HG02642 (cell line): ENCODE results near the gene ZBTB9.
A peak's percentile ranks its signal among the peaks of the same experiment; 100 is the strongest.

Source experiments
- ATAC-seq: cut with Tn5 transposase; IDR thresholded peaks from one replicate; pipeline ENCODE4 v1.9.1; 2021; ENCODE audit warnings: mild to moderate bottlenecking; ENCODE audit not compliant: unreplicated experiment, poor library complexity

The ZBTB9 gene

GRCh38 chr6:33454009-33454946, at the start of gene ZBTB9:
Gene ZBTB9 (plus strand): TSS chr6:33454576. CDS start chr6:33455101, 525 bp downstream.
- peak; percentile 97 for ATAC-seq

GRCh38 chr6:33404884-33405283, 49.5 kb upstream of the ZBTB9 start:
- ATAC-seq: no peak

- no peak for ATAC-seq
These were observed 48.9 kb upstream of the ZBTB9 start for GRCh38 chr6:33405386-33405940.

GRCh38 chr6:33406126-33406525, 48.2 kb upstream of the ZBTB9 start:
- no peak for ATAC-seq

- ATAC-seq: no peak
These were observed 47.2 kb upstream of the ZBTB9 start for GRCh38 chr6:33407132-33407718.

GRCh38 chr6:33410050-33410710, 44.2 kb upstream of the ZBTB9 start:
- ATAC-seq: peak; percentile 86

GRCh38 chr6:33410711-33411631, 43.4 kb upstream of the ZBTB9 start, which contains the start of gene PHF1:
Gene PHF1 (plus strand): TSS chr6:33411014. CDS start chr6:33412264, 1,250 bp downstream.
- peak; percentile 38 for ATAC-seq

- no peak for ATAC-seq
These were observed 42.8 kb upstream of the ZBTB9 start for GRCh38 chr6:33411632-33412005.

GRCh38 chr6:33412140-33413009, 42.0 kb upstream of the ZBTB9 start:
- no peak for ATAC-seq

- ATAC-seq: no peak
These were observed 40.9 kb upstream of the ZBTB9 start for GRCh38 chr6:33413241-33414120.

GRCh38 chr6:33414592-33415271, 39.6 kb upstream of the ZBTB9 start:
- no peak for ATAC-seq

GRCh38 chr6:33415831-33416230, 38.5 kb upstream of the ZBTB9 start:
- no peak for ATAC-seq

GRCh38 chr6:33416386-33417127, 37.8 kb upstream of the ZBTB9 start:
- ATAC-seq: no peak

GRCh38 chr6:33417128-33417902, 37.1 kb upstream of the ZBTB9 start:
- no peak for ATAC-seq

- ATAC-seq: peak; percentile 88
These were observed 36.3 kb upstream of the ZBTB9 start, which contains the start of gene CUTA for GRCh38 chr6:33417903-33418689. Gene CUTA (minus strand): TSS chr6:33418107. CDS start chr6:33418000, 107 bp downstream.
